CD4-positive, alpha-beta memory T cell (primary cell): ENCODE results near the gene KLKB1. TPM values are rescaled to one million over a fixed set of nuclear protein-coding genes. Genes with fewer than 3 reads are reported as not detected.

Experiments used
- CTCF ChIA-PET: fragments of 350-600 bp; sonication (Branson Sonifier 250); formaldehyde crosslinking; loops from one replicate; lab custom pipeline; 2021; ENCODE audit warnings: inconsistent platforms; ENCODE audit not compliant: partially characterized antibody; lab: Charles Lee
- POLR2A ChIA-PET: fragments of 350-600 bp; sonication (Branson Sonifier 250); formaldehyde crosslinking; loops from one replicate; lab custom pipeline; 2021; ENCODE audit not compliant: partially characterized antibody; lab: Charles Lee
- DNase-seq, 5 donors: peaks; one replicate each; pipeline versions ENCODE4 v3.0.0 to v3.0.0-alpha.2; 2020 to 2022; ENCODE audit warnings: mixed read lengths in 1 of 5
- H3K27ac ChIP-seq: one replicate; pipeline ENCODE4 v1.7.0; 2013; ENCODE audit warnings: low read depth, low read length
- H3K27me3 ChIP-seq: 2 replicates; pipeline ENCODE4 v1.7.0; 2013; ENCODE audit warnings: mild to moderate bottlenecking, low read length, moderate library complexity; ENCODE audit not compliant: insufficient read depth
- H3K36me3 ChIP-seq: 2 replicates; pipeline ENCODE4 v1.7.0; 2013; ENCODE audit warnings: mild to moderate bottlenecking, low read length, moderate library complexity; ENCODE audit not compliant: insufficient read depth
- H3K4me1 ChIP-seq: 2 replicates; pipeline ENCODE4 v1.7.0; 2013; ENCODE audit warnings: mild to moderate bottlenecking, low read length, moderate library complexity; ENCODE audit not compliant: insufficient read depth
- H3K4me3 ChIP-seq, 2 donors: one replicate each; pipeline ENCODE4 v1.7.0; 2013; ENCODE audit warnings: low read length in 2 of 2, mild to moderate bottlenecking in 1 of 2
- H3K9me3 ChIP-seq, 2 donors: one replicate each; pipeline ENCODE4 v1.7.0; 2013; ENCODE audit warnings: low read length in 2 of 2, control low read depth in 1 of 2; ENCODE audit not compliant: control insufficient read depth in 1 of 2
- H3K27ac Mint-ChIP-seq, 7 donors: one replicate each; pipeline ENCODE4 v1.8.0; 2020 to 2021; ENCODE audit warnings: mixed read lengths in 7 of 7, mild to moderate bottlenecking in 6 of 7, inconsistent platforms in 3 of 7, moderate library complexity in 3 of 7
- H3K27me3 Mint-ChIP-seq, 2 donors: one replicate each; pipeline ENCODE4 v1.8.0; 2020 to 2021; ENCODE audit warnings: mixed read lengths in 2 of 2
- H3K36me3 Mint-ChIP-seq, 2 donors: one replicate each; pipeline ENCODE4 v1.8.0; 2020 to 2021; ENCODE audit warnings: mixed read lengths in 2 of 2, inconsistent platforms in 1 of 2, mild to moderate bottlenecking in 1 of 2
- H3K4me1 Mint-ChIP-seq, 4 donors: one replicate each; pipeline ENCODE4 v1.8.0; 2020 to 2021; ENCODE audit warnings: mixed read lengths in 4 of 4, mild to moderate bottlenecking in 1 of 4
- H3K4me3 Mint-ChIP-seq, 8 donors: one replicate each; pipeline ENCODE4 v1.8.0; 2020 to 2021; ENCODE audit warnings: mixed read lengths in 8 of 8, mild to moderate bottlenecking in 7 of 8, moderate library complexity in 6 of 8, inconsistent platforms in 3 of 8
- H3K9me3 Mint-ChIP-seq, 8 donors: one replicate each; pipeline ENCODE4 v1.8.0; 2020 to 2021; ENCODE audit warnings: mixed read lengths in 8 of 8, mild to moderate bottlenecking in 5 of 8, inconsistent platforms in 3 of 8, moderate library complexity in 1 of 8
- intact Hi-C: fragments of 100-400 bp; cut with micrococcal nuclease; formaldehyde crosslinking; loops from one replicate; pipeline ENCODE4 v1.15.1; 2023
- polyA plus RNA-seq, 2 donors: library from polyadenylated mRNA; unstranded; fragments of 300-500 nt; fragmentation: Illumina TruSeq; gene quantifications; one replicate each; pipeline ENCODE4 v1.2.3, GENCODE V29; 2021
- total RNA-seq, 2 experiments: library from RNA; stranded (reverse); gene quantifications; one replicate each; pipeline ENCODE4 v1.2.3, GENCODE V29; 2021

Gene KLKB1
- total and polyA plus RNA-seq, 4 experiments from 2014 or later: 1.2 to 1.4 TPM; not detected in 2

DNA sequence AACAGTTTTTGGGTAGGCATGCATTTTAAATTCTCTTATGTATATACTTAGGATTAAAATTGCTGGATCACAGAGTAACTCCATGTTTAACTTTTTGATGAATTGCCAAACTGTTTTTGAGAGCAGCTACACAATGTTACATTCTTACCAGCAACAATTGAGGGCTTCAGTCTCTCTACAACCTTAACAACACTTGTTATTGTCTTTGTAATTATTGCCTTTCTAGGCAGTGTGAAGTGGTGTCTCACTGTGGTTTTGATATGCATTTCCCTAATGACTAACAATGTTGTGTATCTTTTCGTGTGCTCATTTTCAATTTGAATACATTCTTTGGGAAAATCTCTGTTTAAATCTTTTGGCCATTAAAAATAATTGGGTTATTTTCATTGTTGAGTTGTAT lies 21.3 kb downstream of the KLKB1 start:
- Histone ChIP-seq H3K4me3 (no peak overlapping the region), H3K36me3 (no peaks in the 10 kb centered on the region), H3K9me3 (no peaks in the 10 kb centered on the region), H3K27me3 (no peaks in the 10 kb centered on the region), H3K27ac (no peak overlapping the region), H3K4me1 (no peaks in the 10 kb centered on the region)
- peaks cover 0 to 7% (median 0%) of the 10 kb centered on the region in 8 donors for H3K9me3 Mint-ChIP-seq
- CTCF ChIA-PET: no interaction called here
- no peak for DNase-seq
- no peak overlapping the region for H3K27ac Mint-ChIP-seq
- H3K4me3 Mint-ChIP-seq: no peak overlapping the region
- intact Hi-C loops: no loop called here
- H3K4me1 Mint-ChIP-seq: peaks cover 0 to 1% (median 0%) of the 10 kb centered on the region in 4 donors
- peaks cover 2 to 31% of the 10 kb centered on the region in 2 donors for H3K36me3 Mint-ChIP-seq
- POLR2A ChIA-PET: no interaction called here
- H3K27me3 Mint-ChIP-seq: no peaks in the 10 kb centered on the region

DNA sequence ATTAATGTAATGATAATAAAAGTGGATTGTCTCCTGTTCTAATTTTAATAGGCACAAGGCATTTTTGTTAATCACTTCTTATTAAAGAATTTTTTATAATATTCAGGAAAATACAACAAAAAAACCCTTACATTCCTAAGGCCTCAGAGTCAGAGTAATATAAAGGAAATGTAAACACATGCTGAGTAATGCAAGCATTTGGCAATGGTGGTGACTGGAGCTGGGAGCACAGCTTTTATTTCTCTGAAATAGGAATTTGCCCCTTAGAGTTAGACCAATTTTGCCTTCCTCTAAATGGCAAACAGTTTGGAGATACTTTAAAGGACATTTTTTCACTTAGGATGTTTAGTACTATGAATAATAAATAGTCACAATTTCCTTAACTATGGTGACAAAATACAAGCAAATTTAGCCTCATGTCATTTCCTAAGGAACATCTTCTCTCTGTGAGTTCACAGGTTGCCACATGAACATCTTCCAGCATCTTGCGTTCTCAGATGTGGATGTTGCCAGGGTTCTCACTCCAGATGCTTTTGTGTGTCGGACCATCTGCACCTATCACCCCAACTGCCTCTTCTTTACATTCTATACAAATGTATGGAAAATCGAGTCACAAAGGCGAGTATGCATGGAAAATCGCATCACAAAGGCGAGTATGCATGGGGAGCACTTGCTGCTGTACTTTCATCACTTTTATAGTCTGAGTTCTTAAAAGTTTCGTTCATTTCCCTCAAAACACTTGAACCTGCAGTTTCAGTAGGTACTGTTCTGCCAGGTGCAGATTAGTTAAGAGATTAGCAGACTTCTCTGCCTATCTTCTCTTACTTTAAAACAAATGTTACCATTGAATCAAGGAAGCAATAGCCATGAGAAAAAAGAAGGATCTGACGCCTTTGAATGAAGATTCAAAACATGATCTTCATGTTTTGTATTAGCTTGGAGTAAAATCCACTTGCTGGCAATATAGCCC lies 22.8 kb downstream of the KLKB1 start:
- no peaks in the 10 kb centered on the region for H3K4me1 ChIP-seq
- ChIA-PET POLR2A (no interaction called here), CTCF (no interaction called here)
- H3K27ac ChIP-seq: no peak overlapping the region
- no peaks in the 10 kb centered on the region for H3K9me3 ChIP-seq
- no peaks in the 10 kb centered on the region for H3K36me3 ChIP-seq
- Mint-ChIP-seq H3K4me3 (no peak overlapping the region), H3K4me1 (peaks cover 0 to 1% (median 0%) of the 10 kb centered on the region in 4 donors), H3K27me3 (no peaks in the 10 kb centered on the region), H3K9me3 (peaks cover 0 to 7% (median 0%) of the 10 kb centered on the region in 8 donors), H3K27ac (no peak overlapping the region), H3K36me3 (peaks cover 2 to 37% of the 10 kb centered on the region in 2 donors)
- no peak overlapping the region for H3K4me3 ChIP-seq
- no peaks in the 10 kb centered on the region for H3K27me3 ChIP-seq
- intact Hi-C loops: no loop called here
- no peak for DNase-seq

DNA sequence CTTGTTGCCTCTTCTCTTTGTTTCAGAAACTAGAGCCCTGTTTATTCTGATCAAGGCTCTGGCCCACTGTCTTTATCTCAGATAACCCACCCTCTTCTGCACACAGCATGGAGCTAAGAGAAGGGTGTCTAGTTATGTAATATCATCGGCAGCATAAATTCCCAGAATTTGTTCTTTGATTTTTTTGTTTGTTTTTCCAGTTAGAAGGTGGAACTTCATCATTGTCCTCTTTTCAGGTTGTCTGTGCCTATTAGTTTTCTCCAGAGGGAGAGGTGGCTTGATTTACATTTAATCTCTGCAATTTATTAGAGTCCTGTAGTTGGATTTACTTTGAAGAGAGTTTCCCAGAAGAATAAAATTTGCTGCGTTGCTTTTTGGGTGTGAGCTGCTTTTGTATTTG lies 23.5 kb downstream of the KLKB1 start:
- no peaks in the 10 kb centered on the region for H3K36me3 ChIP-seq
- POLR2A ChIA-PET: no interaction called here
- H3K27me3 ChIP-seq: no peaks in the 10 kb centered on the region
- H3K27ac Mint-ChIP-seq: no peak overlapping the region
- peaks cover 2 to 33% of the 10 kb centered on the region in 2 donors for H3K36me3 Mint-ChIP-seq
- H3K9me3 ChIP-seq: no peaks in the 10 kb centered on the region
- H3K9me3 Mint-ChIP-seq: peaks cover 0 to 6% (median 0%) of the 10 kb centered on the region in 8 donors
- H3K27ac ChIP-seq: no peak overlapping the region
- no peaks in the 10 kb centered on the region for H3K27me3 Mint-ChIP-seq
- CTCF ChIA-PET: no interaction called here
- intact Hi-C loops: no loop called here
- H3K4me1 Mint-ChIP-seq: peaks cover 0 to 1% (median 0%) of the 10 kb centered on the region in 4 donors
- DNase-seq: no peak
- H3K4me3 Mint-ChIP-seq: no peak overlapping the region
- H3K4me3 ChIP-seq: no peak overlapping the region
- H3K4me1 ChIP-seq: no peaks in the 10 kb centered on the region

DNA sequence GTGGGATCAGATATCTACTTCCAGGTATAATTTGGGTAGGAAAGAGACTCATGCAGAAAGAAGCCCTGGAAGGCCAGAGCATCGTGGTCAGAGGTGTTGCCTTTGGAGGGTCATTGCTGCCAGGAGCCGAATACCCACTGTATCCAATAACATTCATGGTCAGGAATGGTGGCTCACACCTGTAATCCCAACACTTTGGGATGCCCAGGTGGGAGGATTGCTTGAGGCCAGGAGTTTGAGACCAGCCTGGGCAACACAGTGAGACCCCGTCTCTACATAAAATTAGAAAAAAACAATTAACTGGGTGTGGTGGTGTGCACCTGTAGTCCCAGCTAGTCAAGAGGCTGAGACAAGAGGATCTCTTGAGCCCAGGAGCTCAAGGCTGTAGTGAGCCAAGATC lies 27.8 kb downstream of the KLKB1 start:
- ChIA-PET CTCF (no interaction called here), POLR2A (no interaction called here)
- intact Hi-C loops: no loop called here
- no peaks in the 10 kb centered on the region for H3K4me1 ChIP-seq
- no peak overlapping the region for H3K27ac ChIP-seq
- no peak overlapping the region for H3K4me3 ChIP-seq
- H3K27me3 Mint-ChIP-seq: no peaks in the 10 kb centered on the region
- H3K36me3 Mint-ChIP-seq: peaks cover 2 to 33% of the 10 kb centered on the region in 2 donors
- no peaks in the 10 kb centered on the region for H3K9me3 Mint-ChIP-seq
- no peak overlapping the region for H3K4me3 Mint-ChIP-seq
- no peak overlapping the region for H3K27ac Mint-ChIP-seq
- H3K9me3 ChIP-seq: no peaks in the 10 kb centered on the region
- H3K27me3 ChIP-seq: no peaks in the 10 kb centered on the region
- H3K36me3 ChIP-seq: no peaks in the 10 kb centered on the region
- no peaks in the 10 kb centered on the region for H3K4me1 Mint-ChIP-seq
- no peak for DNase-seq

- H3K9me3 Mint-ChIP-seq: no peaks in the 10 kb centered on the region
- no peaks in the 10 kb centered on the region for H3K4me1 Mint-ChIP-seq
- POLR2A ChIA-PET: no interaction called here
Observed at GRCh38 chr4:186258216-186258811, 31.0 kb downstream of the KLKB1 start.

DNA sequence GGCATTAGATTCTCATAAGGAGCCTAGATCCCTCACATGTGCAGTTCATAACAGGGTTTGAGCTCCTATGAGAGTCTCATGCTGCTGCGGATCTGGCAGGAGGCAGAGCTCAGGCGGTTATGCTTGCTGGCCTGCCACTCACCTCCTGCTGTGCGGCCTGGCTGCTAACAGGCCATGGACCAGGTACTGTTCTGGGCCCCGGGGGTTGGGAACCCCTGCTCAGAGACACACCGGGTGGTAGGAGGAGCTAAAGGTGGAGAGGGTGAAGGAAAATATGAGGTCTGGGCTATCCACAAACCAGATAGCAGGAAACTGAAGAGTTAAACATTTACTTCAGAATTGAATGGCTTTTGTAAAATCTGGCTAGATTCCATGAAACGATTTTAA lies 32.8 kb downstream of the KLKB1 start:
- Mint-ChIP-seq H3K27me3 (peaks cover 4 to 13% of the 10 kb centered on the region in 2 donors), H3K4me3 (no peak overlapping the region), H3K9me3 (no peaks in the 10 kb centered on the region), H3K36me3 (peaks cover 0 to 8% of the 10 kb centered on the region in 2 donors), H3K4me1 (no peaks in the 10 kb centered on the region), H3K27ac (no peak overlapping the region)
- Histone ChIP-seq H3K9me3 (no peaks in the 10 kb centered on the region), H3K36me3 (no peaks in the 10 kb centered on the region), H3K27me3 (no peaks in the 10 kb centered on the region), H3K27ac (no peak overlapping the region), H3K4me1 (no peaks in the 10 kb centered on the region), H3K4me3 (no peak overlapping the region)
- intact Hi-C loops: no loop called here
- no peak for DNase-seq
- CTCF ChIA-PET: no interaction called here
- POLR2A ChIA-PET: no interaction called here

More at GRCh38 chr4:186258216-186258811, 31.0 kb downstream of the KLKB1 start:
- Histone ChIP-seq H3K27ac (no peak overlapping the region), H3K4me3 (no peak overlapping the region), H3K27me3 (no peaks in the 10 kb centered on the region), H3K4me1 (no peaks in the 10 kb centered on the region), H3K9me3 (no peaks in the 10 kb centered on the region), H3K36me3 (no peaks in the 10 kb centered on the region)
- Mint-ChIP-seq H3K27ac (no peak overlapping the region), H3K36me3 (peaks cover 0 to 14% of the 10 kb centered on the region in 2 donors), H3K4me3 (no peak overlapping the region), H3K27me3 (peaks cover 0 to 5% of the 10 kb centered on the region in 2 donors)
- CTCF ChIA-PET: no interaction called here
- no peak for DNase-seq
- intact Hi-C loops: no loop called here
